ENCODE measurements around the gene CLEC3B. TPM values are rescaled to one million over a fixed set of nuclear protein-coding genes. Genes with fewer than 3 reads are reported as not detected.

The CLEC3B gene
- total RNA-seq, 6 donors from 2014 or later, result 6.3 to 332 (median 140) TPM

DNA sequence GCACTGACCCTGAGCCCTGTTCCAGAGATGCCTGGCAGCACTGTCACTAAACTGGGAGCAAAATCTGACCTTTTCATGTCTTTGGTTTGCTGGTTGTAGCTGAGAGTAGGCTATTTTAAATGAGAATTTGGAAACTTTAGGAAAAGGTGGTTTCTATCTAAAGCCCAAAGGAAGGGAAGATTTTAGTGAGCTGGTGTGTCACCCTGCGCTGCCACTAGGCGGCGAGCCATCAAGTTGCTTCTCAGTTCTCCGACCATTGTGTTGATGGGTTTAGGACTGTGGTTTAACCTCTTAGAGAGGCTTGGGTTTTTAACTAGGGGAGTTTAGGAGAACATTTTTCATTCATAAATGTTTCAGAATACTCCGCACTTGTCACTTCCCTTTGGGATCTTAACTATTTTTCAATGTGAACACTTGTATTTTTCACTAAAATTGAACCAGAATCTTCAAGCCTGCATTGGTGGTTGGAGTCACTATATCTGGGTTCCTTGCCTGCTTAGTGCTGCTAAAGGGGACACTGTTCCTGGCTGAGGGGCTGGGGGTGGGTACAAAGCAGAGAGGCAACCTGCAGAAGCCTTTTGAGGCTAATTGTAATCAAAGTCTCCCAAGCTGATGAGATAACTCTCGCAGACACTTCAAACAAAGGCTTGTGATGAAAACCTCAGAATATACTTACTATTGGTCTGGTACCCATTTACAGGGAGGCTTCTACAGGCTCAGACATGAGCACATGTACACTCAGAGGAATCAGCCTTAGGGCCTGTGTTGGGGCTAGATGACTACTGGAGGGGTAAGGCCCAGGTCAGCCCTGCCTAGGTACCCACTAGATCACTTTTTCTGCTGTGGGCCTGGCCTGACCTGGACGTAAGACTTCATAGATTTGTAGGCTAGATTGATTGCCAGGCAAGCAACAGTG is 33.3 kb upstream of the CLEC3B start:
- no peak for DNase-seq
- Histone ChIP-seq H3K36me3 (peaks cover 0 to 49% (median 13%) of the 10 kb centered on the region in 4 donors), H3K4me3 (no peak overlapping the region), H3K9me3 (no peaks in the 10 kb centered on the region), H3K4me1 (peaks cover 10 to 28% (median 18%) of the 10 kb centered on the region in 4 donors), H3K27me3 (no peaks in the 10 kb centered on the region), H3K27ac (no peak overlapping the region)
- peak in 1 of 2 donors; percentile 38 for ATAC-seq (ENCODE audit: low FRiP score in 2 of 2)
- TF ChIP-seq POLR2AphosphoS5 (IDR thresholded peaks at IDR 0.05) (no peak), POLR2A (IDR thresholded peaks at IDR 0.05) (no peak), EP300 (IDR thresholded peaks at IDR 0.05) (no peak)
- TF ChIP-seq, protein P1, sequence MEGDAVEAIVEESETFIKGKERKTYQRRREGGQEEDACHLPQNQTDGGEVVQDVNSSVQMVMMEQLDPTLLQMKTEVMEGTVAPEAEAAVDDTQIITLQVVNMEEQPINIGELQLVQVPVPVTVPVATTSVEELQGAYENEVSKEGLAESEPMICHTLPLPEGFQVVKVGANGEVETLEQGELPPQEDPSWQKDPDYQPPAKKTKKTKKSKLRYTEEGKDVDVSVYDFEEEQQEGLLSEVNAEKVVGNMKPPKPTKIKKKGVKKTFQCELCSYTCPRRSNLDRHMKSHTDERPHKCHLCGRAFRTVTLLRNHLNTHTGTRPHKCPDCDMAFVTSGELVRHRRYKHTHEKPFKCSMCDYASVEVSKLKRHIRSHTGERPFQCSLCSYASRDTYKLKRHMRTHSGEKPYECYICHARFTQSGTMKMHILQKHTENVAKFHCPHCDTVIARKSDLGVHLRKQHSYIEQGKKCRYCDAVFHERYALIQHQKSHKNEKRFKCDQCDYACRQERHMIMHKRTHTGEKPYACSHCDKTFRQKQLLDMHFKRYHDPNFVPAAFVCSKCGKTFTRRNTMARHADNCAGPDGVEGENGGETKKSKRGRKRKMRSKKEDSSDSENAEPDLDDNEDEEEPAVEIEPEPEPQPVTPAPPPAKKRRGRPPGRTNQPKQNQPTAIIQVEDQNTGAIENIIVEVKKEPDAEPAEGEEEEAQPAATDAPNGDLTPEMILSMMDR (IDR thresholded peaks at IDR 0.05), result peak; percentile 36 to 71 (median 53)
- WGBS, 2 donors, result 50 to 58% methylated on average over 6 to 7 of the region's 7 CpGs

DNA sequence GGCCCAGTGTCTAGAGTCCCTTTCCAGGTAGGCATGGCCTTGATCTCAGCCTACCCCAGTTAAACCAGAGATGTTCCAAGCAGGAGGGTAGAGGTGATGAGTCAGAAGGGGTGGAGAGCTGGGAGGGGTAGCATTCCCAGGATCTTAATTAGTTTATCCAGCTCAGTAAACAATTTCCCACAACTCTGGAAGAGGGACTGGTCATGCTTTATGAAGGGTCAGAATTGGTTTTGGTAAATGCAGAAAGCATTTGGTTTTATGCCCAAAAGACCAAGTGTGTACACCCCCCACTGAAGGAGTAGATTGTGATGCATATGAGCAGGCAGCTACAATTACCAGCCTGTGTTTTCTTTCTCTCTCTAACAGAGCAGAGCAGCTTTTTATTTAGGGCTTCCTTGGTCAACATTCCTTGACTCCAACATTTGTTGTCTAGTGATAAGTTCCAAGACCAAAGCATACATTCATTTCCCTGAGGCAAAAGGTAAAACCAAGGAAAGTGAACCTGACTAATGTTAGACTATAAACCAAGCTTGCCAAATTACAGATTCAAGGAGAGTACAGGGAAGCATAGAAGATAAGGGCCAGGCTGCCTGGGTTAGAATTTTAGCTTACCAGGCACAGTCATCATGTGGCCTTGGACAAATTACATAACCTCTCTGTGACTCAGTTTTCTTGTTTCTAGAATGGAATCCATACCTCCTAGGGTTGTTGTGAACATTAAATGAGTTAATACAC is 32.5 kb upstream of the CLEC3B start:
- Histone ChIP-seq H3K36me3 (peaks cover 0 to 57% (median 16%) of the 10 kb centered on the region in 4 donors), H3K9me3 (no peaks in the 10 kb centered on the region), H3K4me1 (peaks cover 10 to 28% (median 18%) of the 10 kb centered on the region in 4 donors), H3K4me3 (no peak overlapping the region), H3K27ac (no peak overlapping the region), H3K27me3 (no peaks in the 10 kb centered on the region)
- DNase-seq (no peak), ATAC-seq (ENCODE audit: low FRiP score in 2 of 2) (no peak)
- TF ChIP-seq, protein P1 (IDR thresholded peaks at IDR 0.05), result no peak
- no peak for TF ChIP-seq POLR2AphosphoS5 (IDR thresholded peaks at IDR 0.05)
- TF ChIP-seq EP300 (IDR thresholded peaks at IDR 0.05), result no peak
- no peak for TF ChIP-seq POLR2A (IDR thresholded peaks at IDR 0.05)

DNA sequence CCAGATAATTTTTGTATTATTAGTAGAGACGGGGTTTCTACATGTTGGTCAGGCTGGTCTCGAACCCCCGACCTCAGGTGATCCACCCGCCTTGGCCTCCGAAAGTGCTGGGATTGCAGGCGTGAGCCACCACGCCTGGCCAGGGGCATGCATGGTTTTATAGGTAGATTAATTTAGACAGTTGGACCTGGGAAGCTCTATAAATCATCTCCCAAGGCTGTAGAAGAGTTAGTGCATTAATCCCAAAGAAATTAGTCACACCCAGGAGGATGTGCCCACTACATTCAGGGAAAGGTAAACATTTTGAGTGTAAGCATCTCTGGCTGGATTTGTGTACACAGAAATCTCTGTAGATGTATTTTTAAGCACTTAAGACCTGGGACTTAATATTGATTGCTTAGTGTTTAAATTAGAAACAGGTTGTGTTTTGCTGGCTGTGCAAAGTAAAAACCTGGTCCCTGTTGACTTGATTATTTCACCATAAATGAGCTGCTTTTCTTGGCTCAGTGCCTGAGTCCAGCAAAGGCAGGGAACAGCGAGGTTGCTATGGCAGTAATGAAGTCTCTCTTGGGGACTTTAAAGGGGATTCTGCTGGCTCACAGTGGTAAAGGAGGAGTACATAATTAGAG is 30.8 kb upstream of the CLEC3B start:
- Histone ChIP-seq H3K27ac (peak overlapping the region in 1 of 4 donors; percentile 24), H3K36me3 (peaks cover 0 to 63% (median 20%) of the 10 kb centered on the region in 4 donors), H3K9me3 (no peaks in the 10 kb centered on the region), H3K27me3 (no peaks in the 10 kb centered on the region), H3K4me1 (peaks cover 8 to 26% (median 18%) of the 10 kb centered on the region in 4 donors), H3K4me3 (no peak overlapping the region)
- WGBS, 2 donors, result 69 to 86% methylated on average over 8 of the region's 8 CpGs
- peak in 1 of 2 donors; percentile 64 for ATAC-seq (ENCODE audit: low FRiP score in 2 of 2)
- peak; percentile 33 to 47 for DNase-seq
- TF ChIP-seq, protein P1 (IDR thresholded peaks at IDR 0.05), result no peak
- no peak for TF ChIP-seq POLR2AphosphoS5 (IDR thresholded peaks at IDR 0.05)
- no peak for TF ChIP-seq EP300 (IDR thresholded peaks at IDR 0.05)

DNA sequence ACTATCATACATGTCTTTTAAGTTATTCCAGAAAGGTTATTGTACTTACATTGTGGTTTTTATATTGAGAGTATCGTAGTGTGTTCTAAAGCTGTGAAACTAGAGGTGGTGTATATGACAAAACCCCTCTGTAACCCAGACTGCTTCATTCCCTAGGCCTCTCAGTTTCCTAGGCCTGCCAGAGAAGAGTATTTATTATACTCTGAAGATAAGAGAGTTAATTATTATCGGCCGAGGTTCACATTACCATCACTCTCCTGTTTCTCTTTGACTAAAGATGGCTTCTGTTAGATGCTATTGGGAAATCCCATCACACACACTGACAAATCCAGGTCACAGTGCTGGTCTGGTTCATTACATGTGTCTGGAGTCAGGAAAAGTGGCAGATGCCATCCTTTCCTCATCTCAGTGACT is 29.5 kb upstream of the CLEC3B start:
- 68 to 73% methylated on average over 3 of the region's 3 CpGs for WGBS, 2 donors
- TF ChIP-seq EP300 (IDR thresholded peaks at IDR 0.05) (no peak), POLR2AphosphoS5 (IDR thresholded peaks at IDR 0.05) (no peak), POLR2A (IDR thresholded peaks at IDR 0.05) (no peak)
- TF ChIP-seq, protein P1 (IDR thresholded peaks at IDR 0.05), result no peak
- no peak for ATAC-seq (ENCODE audit: low FRiP score in 2 of 2)
- Histone ChIP-seq H3K27me3 (no peaks in the 10 kb centered on the region), H3K36me3 (peaks cover 0 to 63% (median 17%) of the 10 kb centered on the region in 4 donors), H3K4me3 (no peak overlapping the region), H3K4me1 (peaks cover 8 to 26% (median 18%) of the 10 kb centered on the region in 4 donors), H3K27ac (no peak overlapping the region), H3K9me3 (no peaks in the 10 kb centered on the region)
- DNase-seq, result no peak
